Activated CD4-positive, alpha-beta T cell treated with anti-CD3 and anti-CD28 coated beads for 24 hours (primary cell): ENCODE data around the gene RHOT2.
"Not testable (repeated sequence)": the region's sequence is repeated elsewhere in the genome, so short reads cannot be mapped to it uniquely, and the experiment has no call there.

Experiments used
- DNase-seq, 2 donors: peaks; one replicate each; pipeline ENCODE4 v3.0.0-alpha.2; 2020; ENCODE audit warnings: low read depth in 2 of 2

The RHOT2 gene

GRCh38 chr16:680967-681745 lies 13.2 kb downstream of the RHOT2 start:
- no peak for DNase-seq

GRCh38 chr16:681746-682427 lies 14.0 kb downstream of the RHOT2 start:
- DNase-seq = no peak

DNA sequence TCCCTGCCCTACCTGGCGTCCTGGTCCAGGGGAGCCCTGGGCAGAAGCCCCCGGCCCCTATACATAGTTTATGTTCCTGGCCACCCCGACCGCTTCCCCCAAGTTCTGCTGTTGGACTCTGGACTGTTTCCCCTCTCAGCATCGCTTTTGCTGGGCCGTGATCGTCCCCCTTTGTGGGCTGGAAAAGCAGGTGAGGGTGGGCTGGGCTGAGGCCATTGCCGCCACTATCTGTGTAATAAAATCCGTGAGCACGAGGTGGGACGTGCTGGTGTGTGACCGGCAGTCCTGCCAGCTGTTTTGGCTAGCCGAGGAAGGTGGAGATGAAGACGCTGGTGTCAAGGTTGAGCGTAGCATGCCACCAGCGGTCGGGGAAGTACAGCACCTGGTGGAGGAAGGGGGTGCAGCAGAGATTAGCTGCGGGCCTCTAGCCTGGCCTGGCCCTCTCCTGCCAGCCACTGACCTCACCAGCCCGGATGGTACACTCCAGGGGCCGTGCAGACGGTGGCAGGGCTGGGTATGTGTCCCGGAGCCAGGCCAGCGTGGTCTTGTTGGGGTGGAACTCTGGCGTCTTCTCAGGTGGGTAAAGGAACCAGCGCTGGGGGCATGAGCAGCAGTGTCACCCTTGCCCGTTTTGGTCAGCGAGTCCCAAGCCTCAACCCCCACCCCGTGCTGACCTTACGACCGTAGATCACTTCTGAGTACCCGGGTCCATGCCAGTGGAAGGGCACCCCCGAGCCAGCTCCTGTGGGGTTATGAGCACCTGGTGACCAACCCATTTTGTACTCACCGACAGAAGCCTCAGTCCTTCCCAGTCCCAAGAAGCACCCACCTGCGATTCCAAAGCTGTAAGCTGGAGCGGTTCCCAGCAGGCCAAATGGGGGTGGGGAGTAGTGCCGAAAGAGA lies 14.8 kb downstream of the RHOT2 start:
- DNase-seq = no peak

DNA sequence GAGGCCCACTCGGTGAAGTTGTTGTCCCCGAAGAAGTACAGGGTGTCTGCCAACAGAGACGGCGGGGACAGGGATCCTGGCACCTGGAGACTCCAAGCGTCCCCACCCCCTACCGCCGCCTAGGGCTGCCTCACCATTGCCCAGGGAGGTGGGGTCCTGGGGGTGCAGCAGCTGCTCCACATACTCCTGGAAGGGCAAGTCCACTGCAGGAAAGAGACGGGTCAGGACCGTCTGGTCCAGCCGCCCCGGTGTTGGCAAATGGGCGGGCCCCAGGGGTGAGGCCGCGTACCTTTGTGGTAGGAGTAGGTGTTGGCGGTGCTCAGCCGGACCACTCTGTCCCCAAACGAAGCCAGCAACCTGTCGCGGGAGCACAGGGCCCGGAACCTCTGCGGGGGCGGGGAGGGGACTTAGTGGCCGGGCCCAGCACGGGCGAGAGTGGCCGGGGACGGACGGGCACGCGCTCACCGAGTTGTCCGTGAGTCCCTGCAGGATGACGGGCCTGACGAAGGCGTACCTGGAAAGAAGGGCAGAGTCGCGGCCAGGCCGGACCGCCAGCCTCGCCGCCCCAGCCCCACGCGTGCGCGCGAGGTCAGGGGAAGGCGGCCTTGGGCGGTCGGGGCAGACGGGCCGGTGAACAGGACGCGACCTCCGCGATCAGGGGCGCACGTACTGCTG lies 15.6 kb downstream of the RHOT2 start:
- no peak for DNase-seq

DNA sequence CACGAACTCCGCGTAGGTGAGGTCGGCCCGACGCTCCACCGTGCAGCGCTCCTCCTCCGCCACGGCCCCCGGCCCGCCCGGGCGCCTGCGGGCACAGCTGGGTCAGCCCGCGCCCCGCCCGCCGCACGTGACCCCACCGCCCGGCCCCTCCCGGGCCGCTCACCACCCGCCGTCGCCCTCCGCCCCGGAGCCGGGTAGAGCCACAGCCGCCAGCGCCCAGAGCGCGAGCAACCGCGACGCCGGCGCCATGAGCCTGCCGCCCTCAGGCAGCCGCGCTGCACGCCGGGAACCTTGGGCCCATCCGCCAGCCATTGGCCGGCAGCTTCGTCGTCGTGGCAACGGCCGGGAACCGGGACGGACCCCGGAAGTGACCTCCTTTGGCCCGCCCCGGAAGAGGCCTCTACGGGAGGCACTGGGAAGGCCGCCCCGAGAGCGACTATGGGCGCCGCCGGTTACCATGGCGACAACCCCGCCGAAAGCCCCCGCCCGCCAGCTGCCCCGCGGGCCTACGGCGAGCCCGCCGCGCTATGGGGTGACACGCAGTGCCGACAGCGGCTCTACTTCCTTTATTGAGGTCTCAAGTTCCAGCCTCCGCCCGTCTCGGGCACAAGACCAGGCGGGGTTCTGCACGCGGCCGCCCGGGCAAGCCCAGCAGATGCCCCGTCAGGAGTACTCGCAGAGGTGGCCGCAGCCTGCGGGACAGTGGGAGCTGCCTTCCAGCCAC lies 16.3 kb downstream of the RHOT2 start, which contains the start of gene JMJD8:
TSS of gene JMJD8 (minus strand) at position 264 of the 724 bp plus-strand sequence. CDS start at position 249, 15 bp downstream.
- DNase-seq = peak; percentile 94 to 95

DNA sequence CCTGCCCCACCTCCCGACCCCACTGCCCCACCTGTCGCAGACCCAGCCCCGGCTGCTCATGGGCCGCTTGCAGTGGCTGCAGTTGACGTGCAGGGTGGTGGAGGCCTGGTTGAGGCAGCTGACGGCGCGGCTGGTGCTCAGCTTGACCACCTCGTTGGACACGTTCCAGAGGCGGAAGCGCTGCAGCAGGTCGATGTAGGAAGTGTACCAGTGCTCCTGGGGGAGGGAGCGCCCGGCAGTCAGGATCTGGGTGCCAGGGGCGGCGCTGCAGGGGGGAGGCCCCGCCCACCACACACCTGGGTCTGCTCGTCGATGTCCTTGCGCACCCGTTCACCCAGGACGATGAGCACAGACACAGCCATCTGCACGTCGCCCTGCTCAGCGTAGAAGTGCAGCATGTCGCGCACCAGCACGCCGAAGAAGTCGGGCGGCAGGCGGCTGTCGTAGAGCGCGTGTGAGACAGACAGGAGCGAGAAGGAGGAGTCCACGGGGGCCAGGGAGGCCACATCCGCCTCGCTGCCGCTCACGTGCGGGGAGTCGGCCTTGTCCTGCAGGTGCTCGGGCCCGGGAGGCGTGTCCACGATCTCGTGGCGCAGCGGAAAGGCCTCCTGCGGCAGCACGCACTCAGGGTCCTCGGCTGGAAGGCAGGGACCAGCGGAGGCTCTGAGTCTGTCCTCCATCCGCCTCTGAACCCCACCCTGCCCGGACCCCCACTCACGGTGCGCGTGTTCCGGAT lies 17.2 kb downstream of the RHOT2 start:
- DNase-seq = no peak

- DNase-seq = no peak
Measured at GRCh38 chr16:685967-686366, 18.0 kb downstream of the RHOT2 start.

DNA sequence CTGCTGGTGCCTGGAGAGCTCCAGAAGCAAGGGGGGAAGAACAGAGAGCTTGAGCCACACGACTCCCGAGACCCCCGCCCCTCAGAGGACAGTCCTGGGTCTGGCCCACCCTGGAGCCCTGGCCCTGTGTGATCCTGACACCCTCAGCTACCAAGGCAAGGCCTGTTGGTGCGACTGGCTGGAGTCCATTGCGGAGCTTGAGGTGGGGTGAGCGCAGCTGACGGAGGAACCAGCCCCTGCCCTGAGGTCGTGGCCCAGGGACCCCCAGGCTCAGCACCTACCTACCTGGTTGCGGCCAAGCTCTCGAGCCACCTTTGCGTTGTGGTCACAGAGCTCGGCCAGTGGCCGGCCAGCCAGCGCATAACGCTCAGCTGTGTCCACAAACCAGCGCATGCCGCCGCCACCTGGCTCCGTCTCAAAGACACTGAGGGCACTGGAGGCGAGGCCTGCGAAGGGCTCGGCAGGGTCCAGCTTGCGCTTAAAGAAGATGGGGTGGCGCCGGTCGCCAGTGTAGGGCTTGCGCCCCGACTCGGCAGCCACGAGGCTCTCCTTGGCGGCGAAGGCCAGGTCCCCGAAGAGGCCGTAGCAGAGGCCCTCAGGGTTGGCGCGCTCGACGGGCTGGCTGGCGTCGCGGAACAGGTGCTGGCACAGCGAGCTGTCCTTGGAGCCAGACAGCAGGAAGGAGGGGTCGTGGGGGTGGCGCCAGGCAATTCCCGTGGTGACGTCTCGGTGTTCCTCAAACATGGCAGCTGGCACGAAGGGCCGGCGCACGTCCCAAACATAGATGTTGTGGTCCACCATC lies 18.7 kb downstream of the RHOT2 start:
- DNase-seq = no peak

DNA sequence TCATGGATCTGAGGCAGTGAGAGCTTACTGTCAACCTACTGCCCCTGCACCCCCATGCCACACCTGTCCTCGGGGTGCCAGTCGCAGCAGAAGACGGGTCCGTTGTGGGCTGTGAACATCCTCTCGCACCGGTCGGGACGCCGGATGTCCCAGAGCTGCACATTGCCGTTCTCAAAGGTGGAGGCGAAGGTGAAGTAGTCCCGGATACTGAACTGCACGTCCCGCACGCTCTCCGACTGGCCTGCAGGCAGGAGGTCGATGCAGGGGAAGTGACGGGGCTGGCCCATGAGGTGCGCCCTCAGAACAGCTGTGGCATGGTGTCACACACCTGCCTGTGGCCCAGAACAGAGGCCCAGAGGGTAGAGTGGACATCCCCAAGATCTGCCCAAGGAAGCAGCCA lies 19.6 kb downstream of the RHOT2 start:
- DNase-seq = no peak

GRCh38 chr16:689175-689897 lies 21.4 kb downstream of the RHOT2 start:
- no peak for DNase-seq

- DNase-seq = not testable (repeated sequence)
Measured at GRCh38 chr16:691242-691641, 23.3 kb downstream of the RHOT2 start.

DNA sequence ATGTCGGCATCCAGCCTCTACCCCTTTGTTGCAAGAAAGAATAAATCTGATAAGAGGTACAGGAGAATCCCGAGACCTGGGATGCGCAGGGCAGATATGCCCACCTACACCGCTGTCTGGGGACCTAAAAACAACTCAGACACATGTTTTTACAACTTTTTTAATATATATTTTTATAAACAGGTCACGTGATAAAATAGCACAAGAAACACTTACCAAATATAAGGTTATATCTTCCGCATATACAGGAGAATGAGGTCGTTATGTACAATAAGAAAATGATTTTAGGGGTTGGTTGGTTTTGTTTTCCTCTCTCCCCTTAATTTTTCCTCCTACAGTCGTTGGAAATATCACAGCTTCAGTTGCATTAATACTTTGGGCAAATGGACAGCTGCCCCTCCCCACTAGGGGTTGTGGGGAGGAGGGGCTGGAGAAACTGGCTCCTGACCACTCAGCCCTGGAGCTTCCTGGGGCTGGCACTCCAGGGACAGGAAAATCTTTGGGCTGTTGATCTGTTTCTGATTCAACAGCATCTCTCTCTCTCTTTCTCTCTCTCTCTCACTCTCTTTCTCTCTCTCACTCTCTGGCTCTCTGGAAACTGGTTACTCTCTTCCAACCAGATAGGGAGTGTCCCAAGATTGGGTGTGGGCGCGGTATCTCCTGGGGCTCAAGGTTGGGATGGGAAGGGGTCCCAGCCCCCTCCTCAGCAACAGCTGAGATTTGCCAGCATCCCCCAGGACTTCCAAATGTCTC lies 24.6 kb downstream of the RHOT2 start:
- DNase-seq = no peak

- no peak for DNase-seq
Measured at GRCh38 chr16:693364-693763, 25.4 kb downstream of the RHOT2 start.

GRCh38 chr16:693766-694165 lies 25.8 kb downstream of the RHOT2 start:
- DNase-seq = no peak

- no peak for DNase-seq
Measured at GRCh38 chr16:694187-694862, 26.4 kb downstream of the RHOT2 start.

- no peak for DNase-seq
Measured at GRCh38 chr16:694863-695354, 27.0 kb downstream of the RHOT2 start.
